Stimulated activated CD4-positive, alpha-beta T cell treated with anti-CD3 and anti-CD28 coated beads, Interleukin-12 subunit alpha, Interleukin-12 subunit beta, amount 100 ng/mL, for 4 hours (primary cell): ENCODE measurements around the gene TMEM196.
"Not testable (repeated sequence)": the region's sequence is repeated elsewhere in the genome, so short reads cannot be mapped to it uniquely, and the experiment has no call there.

Experiments
- DNase-seq: peaks from one replicate; pipeline ENCODE4 v3.0.0-alpha.2; 2020

Gene TMEM196

GRCh38 chr7:19705663-19706062 lies 67.8 kb downstream of the TMEM196 start:
- DNase-seq = no peak

- no peak for DNase-seq
Observed at GRCh38 chr7:19701471-19701870, 71.9 kb downstream of the TMEM196 start.

GRCh38 chr7:19700936-19701335 lies 72.5 kb downstream of the TMEM196 start:
- DNase-seq = no peak

- no peak for DNase-seq
Observed at GRCh38 chr7:19698331-19698730, 75.1 kb downstream of the TMEM196 start.

GRCh38 chr7:19696926-19697325 lies 76.5 kb downstream of the TMEM196 start:
- DNase-seq = no peak

GRCh38 chr7:19692111-19692828 lies 81.1 kb downstream of the TMEM196 start:
- no peak for DNase-seq

GRCh38 chr7:19690736-19691135 lies 82.7 kb downstream of the TMEM196 start:
- no peak for DNase-seq

- DNase-seq = not testable (repeated sequence)
Observed at GRCh38 chr7:19689130-19689529, 84.3 kb downstream of the TMEM196 start.

GRCh38 chr7:19681596-19681995 lies 91.8 kb downstream of the TMEM196 start:
- DNase-seq = no peak

- no peak for DNase-seq
Observed at GRCh38 chr7:19677180-19677579, 96.2 kb downstream of the TMEM196 start.

- no peak for DNase-seq
Observed at GRCh38 chr7:19675816-19676215, 97.6 kb downstream of the TMEM196 start.

GRCh38 chr7:19674266-19674960 lies 99.0 kb downstream of the TMEM196 start:
- no peak for DNase-seq

- DNase-seq = no peak
Observed at GRCh38 chr7:19670806-19671205, 102.6 kb downstream of the TMEM196 start.
